GM19324 (cell line): ENCODE results near the gene PAPOLB.
"Not testable (repeated sequence)": the region's sequence is repeated elsewhere in the genome, so short reads cannot be mapped to it uniquely, and the experiment has no call there.

ENCODE experiments used
- ATAC-seq: cut with Tn5 transposase; IDR thresholded peaks from one replicate; pipeline ENCODE4 v1.9.1; 2021; ENCODE audit warnings: mild to moderate bottlenecking, moderate library complexity; ENCODE audit not compliant: unreplicated experiment, low FRiP score

PAPOLB gene

DNA sequence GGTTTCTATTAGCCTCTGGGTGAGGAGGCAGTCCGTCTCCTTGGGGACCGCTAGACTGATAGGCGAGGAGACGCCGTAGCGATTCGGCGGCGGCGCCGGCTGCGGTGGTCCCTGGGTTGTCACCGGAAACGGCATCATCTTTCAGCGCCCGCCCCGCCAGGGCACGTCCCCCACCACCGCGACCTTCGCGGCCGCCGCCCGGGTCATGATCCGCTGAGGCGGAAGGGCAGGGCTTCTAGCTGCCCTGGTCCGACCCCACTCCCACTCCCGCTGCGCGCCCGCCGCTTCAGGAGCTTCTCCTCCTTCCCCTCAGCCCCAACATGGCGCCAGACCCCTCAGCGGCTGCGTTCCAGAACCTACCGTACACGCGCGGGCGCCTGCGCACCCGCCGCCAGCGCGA lies at the start of gene PAPOLB:
Gene PAPOLB (minus strand): TSS at position 358 of the 400 bp plus-strand sequence. CDS start 220 bp downstream, at position 138.
- no peak for ATAC-seq

- no peak for ATAC-seq
Observed at GRCh38 chr7:4911111-4911828, 49.4 kb upstream of the PAPOLB start.

GRCh38 chr7:4906682-4907081 lies 44.9 kb upstream of the PAPOLB start:
- ATAC-seq, result no peak

DNA sequence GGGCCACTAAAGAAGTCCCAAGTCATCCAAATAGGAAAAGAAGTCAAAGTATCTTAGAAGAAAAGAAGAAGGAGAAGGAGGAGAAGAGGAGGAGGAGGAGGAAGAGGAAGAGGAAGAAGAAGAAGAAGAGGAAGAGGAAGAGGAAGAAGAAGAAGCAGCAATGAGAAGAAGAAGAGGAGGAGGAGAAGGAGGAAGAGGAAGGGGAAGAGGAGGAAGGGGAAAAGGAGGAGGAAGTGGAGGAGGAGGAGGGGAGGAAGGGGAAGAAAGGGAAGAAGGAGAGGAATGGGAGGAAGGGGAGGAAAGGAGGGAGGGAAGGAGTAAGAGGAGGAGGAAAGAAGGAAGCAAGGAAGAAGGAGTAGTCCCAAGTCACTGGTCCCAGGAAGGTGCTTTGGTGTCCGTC lies 43.3 kb upstream of the PAPOLB start:
- ATAC-seq, result no peak

DNA sequence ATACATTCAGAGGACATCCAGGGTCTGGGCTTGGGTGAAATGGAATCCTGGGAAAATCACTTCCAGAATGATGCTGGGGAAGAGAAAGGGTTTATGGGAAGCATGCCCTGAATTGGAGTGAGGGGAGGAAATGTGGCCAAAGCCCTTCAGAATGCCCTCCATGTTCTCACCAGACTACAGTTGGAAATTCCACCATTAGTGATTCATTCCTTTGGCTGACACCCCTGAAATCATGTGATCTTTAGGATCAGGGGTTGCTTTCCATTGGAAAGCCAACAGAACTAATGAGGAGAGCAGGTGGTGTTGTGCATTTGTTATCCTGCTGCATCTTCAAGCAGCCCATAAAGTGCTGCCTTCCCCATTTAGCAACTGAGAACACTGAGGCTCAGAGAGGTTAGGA lies 42.5 kb upstream of the PAPOLB start:
- no peak for ATAC-seq

GRCh38 chr7:4895766-4896165 lies 33.9 kb upstream of the PAPOLB start:
- ATAC-seq, result no peak

DNA sequence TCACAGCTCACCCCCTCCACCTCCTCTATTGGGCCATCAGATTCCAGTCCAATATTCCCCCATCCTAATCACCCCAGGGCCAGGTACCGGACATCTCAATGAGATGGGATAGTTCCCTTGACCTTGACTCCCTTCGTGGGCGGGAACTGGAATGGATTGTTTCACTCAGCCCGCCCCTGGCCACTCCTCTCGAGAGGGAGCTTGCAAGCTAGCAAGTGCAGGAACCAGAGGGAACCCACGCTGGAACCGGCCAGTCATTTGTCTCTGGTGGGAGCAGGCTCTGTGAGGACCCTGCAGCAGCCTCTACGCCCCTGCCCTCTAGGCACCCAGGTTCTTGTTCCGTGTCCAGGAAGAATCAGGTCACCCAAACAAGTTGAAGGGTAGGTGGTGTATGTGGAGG lies 32.7 kb upstream of the PAPOLB start:
- ATAC-seq, result no peak

GRCh38 chr7:4893929-4894475 lies 32.2 kb upstream of the PAPOLB start:
- no peak for ATAC-seq

DNA sequence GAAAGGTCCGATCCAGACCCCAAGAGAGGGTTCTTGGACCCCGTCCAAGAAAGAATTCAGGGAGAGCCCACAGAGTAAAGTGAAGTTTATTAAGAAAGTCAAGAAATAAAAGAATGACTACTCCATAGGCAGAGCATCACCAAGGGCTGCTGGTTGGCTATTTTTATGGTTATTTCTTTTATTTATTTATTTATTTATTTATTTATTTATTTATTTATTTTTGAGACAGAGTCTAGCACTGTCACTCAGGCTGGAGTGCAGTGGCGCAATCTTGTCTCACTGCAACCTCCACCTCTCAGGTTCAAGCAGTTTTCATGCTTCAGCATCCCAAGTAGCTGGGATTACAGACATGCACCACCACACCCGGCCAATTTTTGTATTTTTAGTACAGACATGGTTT lies 31.4 kb upstream of the PAPOLB start:
- not testable (repeated sequence) for ATAC-seq

GRCh38 chr7:4891522-4891921 lies 29.7 kb upstream of the PAPOLB start:
- ATAC-seq, result not testable (repeated sequence)

DNA sequence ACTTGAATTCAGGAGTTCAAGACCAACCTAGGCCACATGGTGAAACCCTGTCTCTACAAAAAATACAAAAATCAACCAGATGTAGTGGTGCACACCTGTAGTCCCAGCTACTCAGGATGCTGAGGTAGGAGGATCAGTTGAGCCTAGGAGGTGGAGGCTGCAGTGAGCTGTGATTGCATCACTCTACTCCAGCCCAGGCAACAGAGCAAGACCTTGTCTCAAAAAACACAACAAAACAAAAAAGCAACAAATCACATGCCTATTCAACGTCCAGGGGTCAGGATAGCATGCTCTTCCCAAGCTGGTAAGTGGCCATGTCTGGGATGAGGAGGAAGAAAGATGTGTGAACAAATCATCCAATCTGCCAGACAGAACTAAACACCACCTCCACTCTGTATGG lies 27.9 kb upstream of the PAPOLB start:
- no peak for ATAC-seq

- no peak for ATAC-seq
Observed at GRCh38 chr7:4888161-4888560, 26.3 kb upstream of the PAPOLB start.

DNA sequence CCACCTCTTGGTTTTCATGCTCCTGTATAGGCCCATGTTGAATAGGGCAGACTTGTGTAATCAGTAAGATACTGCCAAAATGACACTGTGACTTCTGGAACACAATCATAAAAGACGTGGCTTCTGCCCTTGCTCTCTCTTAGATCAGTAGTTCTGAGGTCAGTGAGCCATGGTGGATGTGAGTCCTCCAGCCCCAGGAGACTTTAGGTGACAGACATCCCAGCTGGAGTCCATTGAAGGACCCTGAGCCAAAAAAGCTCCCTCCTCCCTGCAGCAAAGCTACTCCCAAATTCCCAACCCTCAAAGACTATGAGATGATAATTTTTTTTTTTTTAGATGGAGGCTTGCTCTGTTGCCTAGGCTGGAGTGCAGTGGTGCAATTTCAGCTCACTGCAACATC lies 24.8 kb upstream of the PAPOLB start:
- no peak for ATAC-seq

GRCh38 chr7:4885317-4885807 lies 23.5 kb upstream of the PAPOLB start:
- no peak for ATAC-seq

- ATAC-seq, result no peak
Observed at GRCh38 chr7:4884164-4884563, 22.3 kb upstream of the PAPOLB start.

DNA sequence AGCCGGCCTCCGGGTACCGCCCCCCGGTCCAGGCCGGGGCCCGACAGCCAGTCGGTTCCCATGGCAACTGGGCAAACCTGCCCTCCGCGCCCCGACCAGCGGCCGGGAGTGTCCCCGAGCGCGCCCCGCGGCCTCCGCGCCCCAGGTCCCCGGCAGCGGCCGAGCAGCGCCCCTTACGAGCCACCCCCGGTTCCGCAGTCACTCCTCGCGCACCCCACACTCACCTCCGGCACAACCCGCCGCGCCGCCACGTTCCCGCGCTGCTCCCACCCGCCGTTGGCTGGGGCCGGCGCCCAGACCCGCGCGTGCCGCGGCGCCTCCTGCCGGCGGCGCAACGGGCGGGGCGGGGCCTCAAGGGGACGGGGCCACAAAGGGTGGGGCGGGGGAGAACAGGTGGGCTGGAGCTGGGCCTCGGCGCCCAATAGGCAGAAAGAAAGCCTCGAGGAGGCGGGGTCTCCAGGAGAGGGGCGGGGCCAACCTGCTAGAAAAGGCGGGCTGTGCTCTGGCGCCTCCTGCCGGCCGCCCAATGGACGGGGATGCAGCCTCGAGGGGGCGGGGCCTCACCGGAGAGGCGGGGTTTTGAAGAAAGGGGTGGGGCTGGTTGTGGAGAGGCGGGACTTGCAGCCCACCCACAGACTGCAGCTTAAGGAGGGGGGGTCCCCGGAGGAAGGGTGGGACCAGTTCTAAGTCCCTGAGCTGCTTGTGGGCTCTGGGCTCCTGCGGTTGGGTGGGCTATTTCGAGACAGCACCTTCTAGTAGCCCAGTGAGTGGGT lies 21.7 kb upstream of the PAPOLB start, which contains the start of gene RADIL:
Gene RADIL (minus strand): TSS at position 345 of the 773 bp plus-strand sequence. CDS start 5,577 bp downstream, outside the sequence.
- no peak for ATAC-seq

- no peak for ATAC-seq
Observed at GRCh38 chr7:4883033-4883371, 21.2 kb upstream of the PAPOLB start.

DNA sequence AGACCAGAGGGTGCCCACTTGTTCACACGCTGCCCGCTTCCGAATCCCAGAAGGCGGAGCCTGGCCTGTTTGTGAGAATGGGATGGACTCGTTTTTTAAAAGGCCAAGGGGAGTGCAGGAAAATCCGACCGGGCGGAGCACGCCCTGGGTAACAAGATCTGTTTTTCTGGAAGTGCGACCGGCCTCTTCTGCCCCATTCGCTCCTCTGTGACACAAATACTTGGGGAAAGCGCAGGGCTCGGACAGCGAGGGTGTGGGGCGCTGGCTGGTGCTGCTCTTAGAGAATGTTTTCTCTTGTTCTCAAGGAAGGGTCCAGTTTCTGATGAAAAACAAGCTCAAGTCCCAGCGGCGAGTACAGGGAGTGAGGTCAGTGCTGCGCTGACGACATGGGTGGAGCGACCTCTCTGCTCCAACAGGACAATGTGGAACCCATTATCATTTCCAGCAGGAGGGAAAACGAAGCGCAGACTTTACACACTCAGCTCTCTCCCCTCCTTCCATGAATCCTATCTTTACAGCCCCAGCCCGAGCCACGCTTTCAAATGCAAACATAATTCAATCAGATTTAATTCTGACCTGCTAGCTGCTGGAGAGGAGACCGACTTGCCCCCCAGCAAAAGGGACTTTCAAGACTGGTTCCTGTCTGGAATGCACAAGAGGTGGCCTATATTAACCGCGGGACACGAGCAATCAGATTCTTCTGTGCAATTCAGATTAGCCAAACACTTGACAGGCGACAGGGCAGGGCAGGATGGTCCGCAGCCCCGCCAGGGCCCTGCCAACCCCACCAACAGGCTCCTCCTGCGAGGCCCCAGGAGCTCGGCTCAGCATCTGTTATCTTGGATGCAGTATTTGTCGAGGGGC lies 20.6 kb upstream of the PAPOLB start:
- ATAC-seq, result no peak

GRCh38 chr7:4880218-4880617 lies 18.4 kb upstream of the PAPOLB start:
- ATAC-seq, result no peak

GRCh38 chr7:4879396-4880081 lies 17.7 kb upstream of the PAPOLB start:
- no peak for ATAC-seq
